IMR-90 (cell line): ENCODE measurements around the gene NETO2. TPM values are rescaled to one million over a fixed set of nuclear protein-coding genes. Genes with fewer than 3 reads are reported as not detected.

Experiments used
- ATAC-seq: fragments of 200-7000 bp; cut with Tn5 transposase; 2 replicates; pipeline ENCODE4 v1.9.1; 2020; ENCODE audit warnings: low read depth, mild to moderate bottlenecking, moderate library complexity
- BruUV-seq: library from RNA; stranded (reverse); fragments of 400-500 nt; replicated peaks from 2 replicates; lab custom pipeline; 2021; lab: Mats Ljungman, UMichigan
- CTCF ChIA-PET: fragments of 300-600 bp; formaldehyde crosslinking; extraction: SDS; loops from one replicate; lab custom pipeline; 2021; ENCODE audit warnings: antibody characterized with exemption; lab: Yijun Ruan, JAX
- POLR2A ChIA-PET: fragments of 300-600 bp; sonication (Branson Sonifier 250); formaldehyde crosslinking; loops from one replicate; lab custom pipeline; 2022; ENCODE audit warnings: antibody characterized with exemption; ENCODE audit not compliant: unreplicated experiment; lab: Charles Lee
- DNase-seq: peaks from one replicate; pipeline ENCODE4 v3.0.0; 2013
- H2AFZ ChIP-seq: replicated peaks from 2 replicates; pipeline ENCODE3; 2013; ENCODE audit warnings: low read length, mild to moderate bottlenecking; ENCODE audit not compliant: poor library complexity
- H2AK5ac ChIP-seq: 2 replicates; pipeline ENCODE4 v1.6.1; 2013; ENCODE audit warnings: low read depth, low read length, inconsistent platforms
- H2AK9ac ChIP-seq: replicated peaks from 2 replicates; pipeline ENCODE3; 2013; ENCODE audit warnings: mild to moderate bottlenecking, low read depth, low read length, moderate library complexity; ENCODE audit not compliant: poor library complexity
- H2BK120ac ChIP-seq: 2 replicates; pipeline ENCODE4 v1.6.1; 2013; ENCODE audit warnings: low read depth, low read length, inconsistent platforms
- H2BK15ac ChIP-seq: 3 replicates; pipeline ENCODE4 v1.6.1; 2013; ENCODE audit warnings: low read depth, low read length, inconsistent platforms
- H2BK20ac ChIP-seq: 2 replicates; pipeline ENCODE4 v1.6.1; 2013; ENCODE audit warnings: low read depth, mild to moderate bottlenecking, inconsistent platforms, low read length, moderate library complexity
- H2BK5ac ChIP-seq: 2 replicates; pipeline ENCODE4 v1.6.1; 2013; ENCODE audit warnings: mild to moderate bottlenecking, low read depth, low read length, inconsistent platforms; ENCODE audit not compliant: poor library complexity, severe bottlenecking
- H3K14ac ChIP-seq: replicated peaks from 2 replicates; pipeline ENCODE4 v1.6.1; 2013; ENCODE audit warnings: low read depth, low read length, inconsistent platforms
- H3K18ac ChIP-seq: 2 replicates; pipeline ENCODE4 v1.6.1; 2013; ENCODE audit warnings: low read depth, low read length, control low read depth
- H3K23ac ChIP-seq: 2 replicates; pipeline ENCODE4 v1.6.1; 2013; ENCODE audit warnings: low read depth, low read length, inconsistent platforms
- H3K27ac ChIP-seq: 2 replicates; pipeline ENCODE4 v1.5.1; 2013; ENCODE audit warnings: mild to moderate bottlenecking, control low read depth, low read length; ENCODE audit not compliant: insufficient read depth
- H3K27me3 ChIP-seq: 2 replicates; pipeline ENCODE4 v1.6.1; 2013; ENCODE audit warnings: low read length; ENCODE audit not compliant: control insufficient read depth, insufficient read depth
- H3K36me3 ChIP-seq: 2 replicates; pipeline ENCODE4 v1.6.1; 2013; ENCODE audit warnings: low read length, mixed read lengths; ENCODE audit not compliant: control insufficient read depth, insufficient read depth
- H3K4ac ChIP-seq: 2 replicates; pipeline ENCODE4 v1.6.1; 2013; ENCODE audit warnings: low read depth, low read length, inconsistent platforms
- H3K4me1 ChIP-seq: 2 replicates; pipeline ENCODE4 v1.6.1; 2013; ENCODE audit warnings: low read length, mixed read lengths; ENCODE audit not compliant: control insufficient read depth, insufficient read depth
- H3K4me2 ChIP-seq: 2 replicates; pipeline ENCODE4 v1.6.1; 2013; ENCODE audit warnings: low read depth, mild to moderate bottlenecking, control low read depth, low read length, moderate library complexity
- H3K4me3 ChIP-seq: 2 replicates; pipeline ENCODE4 v1.5.1; 2013; ENCODE audit warnings: low read depth, mild to moderate bottlenecking, control low read depth, low read length, moderate library complexity; ENCODE audit not compliant: insufficient read depth
- H3K56ac ChIP-seq: 2 replicates; pipeline ENCODE4 v1.6.1; 2013; ENCODE audit warnings: low read length, inconsistent platforms; ENCODE audit not compliant: insufficient read depth; ENCODE audit errors: extremely low read depth
- H3K79me1 ChIP-seq, 2 experiments: 2 replicates each; pipeline ENCODE4 v1.6.1; 2013; ENCODE audit warnings: low read length in 2 of 2, inconsistent platforms in 1 of 2, low read depth in 1 of 2
- H3K9ac ChIP-seq: 2 replicates; pipeline ENCODE4 v1.6.1; 2013; ENCODE audit warnings: low read depth, low read length, control low read depth
- H3K9me1 ChIP-seq: 2 replicates; pipeline ENCODE4 v1.6.1; 2013; ENCODE audit warnings: low read length, inconsistent platforms; ENCODE audit not compliant: insufficient read depth
- H3K9me3 ChIP-seq: 2 replicates; pipeline ENCODE4 v1.6.1; 2013; ENCODE audit warnings: low read length; ENCODE audit not compliant: control insufficient read depth, insufficient read depth
- H4K20me1 ChIP-seq: 2 replicates; pipeline ENCODE4 v1.6.1; 2013; ENCODE audit warnings: low read length, inconsistent platforms; ENCODE audit not compliant: insufficient read depth
- H4K5ac ChIP-seq: 2 replicates; pipeline ENCODE4 v1.6.1; 2013; ENCODE audit warnings: mild to moderate bottlenecking, low read depth, low read length, control low read depth
- H4K8ac ChIP-seq, 2 experiments: 2 replicates each; pipeline ENCODE4 v1.6.1; 2013; ENCODE audit warnings: low read depth in 2 of 2, low read length in 2 of 2, control low read depth in 1 of 2, inconsistent platforms in 1 of 2
- H4K91ac ChIP-seq: 2 replicates; pipeline ENCODE4 v1.6.1; 2013; ENCODE audit warnings: low read depth, low read length, inconsistent platforms; ENCODE audit not compliant: insufficient read depth
- BHLHE40 ChIP-seq: fragments of 150-350 bp; IDR thresholded peaks from 2 replicates; pipeline ENCODE4 v1.6.1; 2016; ENCODE audit warnings: mild to moderate bottlenecking, low read depth, low read length
- CEBPB ChIP-seq: IDR thresholded peaks from 2 replicates; pipeline ENCODE4 v1.6.1; 2012; ENCODE audit warnings: low read depth, low read length, improper control_type of control experiment
- CHD1 ChIP-seq: IDR thresholded peaks from 2 replicates; pipeline ENCODE4 v1.6.1; 2012; ENCODE audit warnings: low read depth, low read length, improper control_type of control experiment
- FOS ChIP-seq: fragments of 150-350 bp; IDR thresholded peaks from 2 replicates; pipeline ENCODE4 v1.6.1; 2016; ENCODE audit warnings: low read depth, low read length
- MAFK ChIP-seq: IDR thresholded peaks from 2 replicates; pipeline ENCODE4 v1.6.1; 2012; ENCODE audit warnings: low read depth, low read length, improper control_type of control experiment
- MAZ ChIP-seq: IDR thresholded peaks from 2 replicates; pipeline ENCODE4 v1.6.1; 2012; ENCODE audit warnings: low read depth, mild to moderate bottlenecking, low read length, improper control_type of control experiment, moderate library complexity, borderline replicate concordance
- MXI1 ChIP-seq: IDR thresholded peaks from 2 replicates; pipeline ENCODE4 v1.6.1; 2012; ENCODE audit warnings: low read depth, mild to moderate bottlenecking, low read length, moderate library complexity, borderline replicate concordance
- NFE2L2 ChIP-seq: fragments of 150-350 bp; IDR thresholded peaks from 2 replicates; pipeline ENCODE4 v1.6.1; 2016; ENCODE audit warnings: low read depth, mild to moderate bottlenecking, low read length
- POLR2A ChIP-seq: IDR thresholded peaks from 2 replicates; pipeline ENCODE4 v1.6.1; 2012; ENCODE audit warnings: mild to moderate bottlenecking, low read depth, low read length
- RAD21 ChIP-seq: IDR thresholded peaks from 2 replicates; pipeline ENCODE4 v1.6.1; 2012; ENCODE audit warnings: low read length, improper control_type of control experiment
- RCOR1 ChIP-seq: IDR thresholded peaks from 2 replicates; pipeline ENCODE4 v1.6.1; 2012; ENCODE audit warnings: mild to moderate bottlenecking, low read length, improper control_type of control experiment; ENCODE audit not compliant: insufficient replicate concordance
- RFX5 ChIP-seq: IDR thresholded peaks from 2 replicates; pipeline ENCODE4 v1.8.0; 2012; ENCODE audit warnings: low read depth, mild to moderate bottlenecking, low read length, moderate library complexity
- SMC3 ChIP-seq: fragments of 150-350 bp; IDR thresholded peaks from 2 replicates; pipeline ENCODE4 v1.6.1; 2016; ENCODE audit warnings: low read depth, mild to moderate bottlenecking, antibody characterized with exemption, low read length, moderate library complexity
- WGBS, 2 experiments: methylation state at CpG; one replicate each; pipeline versions ENCODE4 v1.1.5 to v1.1.7; 2013; ENCODE audit warnings: missing lambda C conversion rate in 2 of 2; ENCODE audit not compliant: insufficient read length in 1 of 2; ENCODE audit errors: extremely low coverage in 2 of 2; 5-methylcytosine and 5-hydroxymethylcytosine counted together
- dilution Hi-C: fragments of 300-500 bp; cut with HindIII; formaldehyde crosslinking; loops from one replicate; pipeline ENCODE4 v1.14.3; 2018; ENCODE audit warnings: low sequenced_read_pairs; ENCODE audit not compliant: unreplicated experiment
- in situ Hi-C: fragments of 300-500 bp; cut with MboI; formaldehyde crosslinking; loops from 3 replicates; pipeline ENCODE4 v1.14.3; 2019; ENCODE audit warnings: low sequenced_read_pairs, inconsistent platforms, mixed read lengths
- intact Hi-C: fragments of 100-400 bp; cut with micrococcal nuclease; formaldehyde crosslinking; loops from 2 replicates; pipeline ENCODE4 v1.10.0; 2022
- polyA plus RNA-seq, 3 experiments: library from polyadenylated mRNA; depleted of rRNA; stranded (reverse); fragments of >200 nt; gene quantifications; 2 replicates each; pipeline ENCODE4 v1.2.3, GENCODE V29; 2012; ENCODE audit warnings: low replicate concordance in 1 of 3
- total RNA-seq: library from RNA; depleted of rRNA; stranded (reverse); fragments of >200 nt; gene quantifications from 2 replicates; pipeline ENCODE4 v1.2.3, GENCODE V29; 2012
- TF ChIP-seq, protein P1 (sequence below): conservative IDR thresholded peaks from 2 replicates; pipeline ENCODE4 v1.5.1; 2012; ENCODE audit warnings: mild to moderate bottlenecking, low read depth, low read length, improper control_type of control experiment
- TF ChIP-seq, protein P2 (sequence below): fragments of 150-350 bp; IDR thresholded peaks from 2 replicates; pipeline ENCODE4 v1.6.1; 2016; ENCODE audit warnings: low read depth, mild to moderate bottlenecking, low read length, moderate library complexity, borderline replicate concordance
- TF ChIP-seq, protein P3 (sequence below): fragments of 150-350 bp; IDR thresholded peaks from 2 replicates; pipeline ENCODE4 v1.6.1; 2017; ENCODE audit warnings: mild to moderate bottlenecking, antibody characterized with exemption, low read length, low read depth

NETO2 gene
- total and polyA plus RNA-seq, 2 of the 4 experiments (the other 2 are of a cell fraction) = 38.5 to 39.3 TPM

DNA sequence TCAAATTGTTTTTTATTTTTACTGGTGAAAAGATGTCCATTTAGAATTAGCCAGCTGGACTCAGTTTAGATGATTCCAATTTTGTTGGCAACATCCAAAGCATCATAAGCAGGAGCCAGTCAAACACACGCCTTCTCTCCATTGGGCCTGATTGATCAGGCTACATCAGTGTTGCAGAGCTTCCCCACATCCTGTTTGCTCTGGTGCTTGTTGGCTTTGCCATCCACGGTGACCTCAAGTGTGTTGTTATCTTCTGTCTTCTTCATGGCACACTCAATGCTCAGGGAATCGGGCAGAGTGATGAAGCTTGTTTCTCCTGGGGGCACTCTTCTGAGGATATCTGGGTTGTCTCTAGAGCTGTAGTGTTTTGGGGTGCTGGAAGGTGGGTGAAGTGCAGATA lies 6.3 kb upstream of the NETO2 start:
- H2BK20ac ChIP-seq = no peak overlapping the region
- H3K4ac ChIP-seq = no peak overlapping the region
- no peak overlapping the region for H2AFZ ChIP-seq
- no peaks in the 10 kb centered on the region for H3K4me1 ChIP-seq
- no peaks in the 10 kb centered on the region for H3K27me3 ChIP-seq
- no peak overlapping the region for H4K5ac ChIP-seq
- H3K14ac ChIP-seq = no peak overlapping the region
- POLR2A ChIA-PET = no interaction called here
- no peaks in the 10 kb centered on the region for H4K20me1 ChIP-seq
- no peak overlapping the region for H3K4me3 ChIP-seq
- H3K23ac ChIP-seq = no peak overlapping the region
- dilution Hi-C loops = no loop called here
- H2BK120ac ChIP-seq = no peak overlapping the region
- no peak overlapping the region for H4K8ac ChIP-seq
- TF ChIP-seq MAFK = no peak
- no peak for TF ChIP-seq CEBPB
- no peak for TF ChIP-seq RCOR1
- no peak for TF ChIP-seq SMC3
- TF ChIP-seq FOS = no peak
- no peak for TF ChIP-seq RFX5
- TF ChIP-seq RAD21 = no peak
- TF ChIP-seq BHLHE40 = no peak
- no peak for TF ChIP-seq MXI1
- no peak for TF ChIP-seq NFE2L2
- no peak for TF ChIP-seq POLR2A
- TF ChIP-seq CHD1 = no peak
- no peak for TF ChIP-seq MAZ
- TF ChIP-seq, protein P1, sequence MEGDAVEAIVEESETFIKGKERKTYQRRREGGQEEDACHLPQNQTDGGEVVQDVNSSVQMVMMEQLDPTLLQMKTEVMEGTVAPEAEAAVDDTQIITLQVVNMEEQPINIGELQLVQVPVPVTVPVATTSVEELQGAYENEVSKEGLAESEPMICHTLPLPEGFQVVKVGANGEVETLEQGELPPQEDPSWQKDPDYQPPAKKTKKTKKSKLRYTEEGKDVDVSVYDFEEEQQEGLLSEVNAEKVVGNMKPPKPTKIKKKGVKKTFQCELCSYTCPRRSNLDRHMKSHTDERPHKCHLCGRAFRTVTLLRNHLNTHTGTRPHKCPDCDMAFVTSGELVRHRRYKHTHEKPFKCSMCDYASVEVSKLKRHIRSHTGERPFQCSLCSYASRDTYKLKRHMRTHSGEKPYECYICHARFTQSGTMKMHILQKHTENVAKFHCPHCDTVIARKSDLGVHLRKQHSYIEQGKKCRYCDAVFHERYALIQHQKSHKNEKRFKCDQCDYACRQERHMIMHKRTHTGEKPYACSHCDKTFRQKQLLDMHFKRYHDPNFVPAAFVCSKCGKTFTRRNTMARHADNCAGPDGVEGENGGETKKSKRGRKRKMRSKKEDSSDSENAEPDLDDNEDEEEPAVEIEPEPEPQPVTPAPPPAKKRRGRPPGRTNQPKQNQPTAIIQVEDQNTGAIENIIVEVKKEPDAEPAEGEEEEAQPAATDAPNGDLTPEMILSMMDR = no peak
- TF ChIP-seq, protein P2, sequence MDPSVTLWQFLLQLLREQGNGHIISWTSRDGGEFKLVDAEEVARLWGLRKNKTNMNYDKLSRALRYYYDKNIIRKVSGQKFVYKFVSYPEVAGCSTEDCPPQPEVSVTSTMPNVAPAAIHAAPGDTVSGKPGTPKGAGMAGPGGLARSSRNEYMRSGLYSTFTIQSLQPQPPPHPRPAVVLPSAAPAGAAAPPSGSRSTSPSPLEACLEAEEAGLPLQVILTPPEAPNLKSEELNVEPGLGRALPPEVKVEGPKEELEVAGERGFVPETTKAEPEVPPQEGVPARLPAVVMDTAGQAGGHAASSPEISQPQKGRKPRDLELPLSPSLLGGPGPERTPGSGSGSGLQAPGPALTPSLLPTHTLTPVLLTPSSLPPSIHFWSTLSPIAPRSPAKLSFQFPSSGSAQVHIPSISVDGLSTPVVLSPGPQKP = no peak
- TF ChIP-seq, protein P3, sequence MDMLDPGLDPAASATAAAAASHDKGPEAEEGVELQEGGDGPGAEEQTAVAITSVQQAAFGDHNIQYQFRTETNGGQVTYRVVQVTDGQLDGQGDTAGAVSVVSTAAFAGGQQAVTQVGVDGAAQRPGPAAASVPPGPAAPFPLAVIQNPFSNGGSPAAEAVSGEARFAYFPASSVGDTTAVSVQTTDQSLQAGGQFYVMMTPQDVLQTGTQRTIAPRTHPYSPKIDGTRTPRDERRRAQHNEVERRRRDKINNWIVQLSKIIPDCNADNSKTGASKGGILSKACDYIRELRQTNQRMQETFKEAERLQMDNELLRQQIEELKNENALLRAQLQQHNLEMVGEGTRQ = no peak
- H3K18ac ChIP-seq = no peak overlapping the region
- ATAC-seq (no peak), DNase-seq (no peak)
- CTCF ChIA-PET = interaction anchor here (1.9 kb wide), 1 partner anchor 8 kb away, joined by 9 read pairs; no protein-coding TSS in a partner anchor
- H4K91ac ChIP-seq = no peak overlapping the region
- WGBS, 2 experiments = 100% methylated on average over 1 of the region's 3 CpGs; no CpG with 5 or more reads in 1 of the 2 experiments
- H3K27ac ChIP-seq = no peak overlapping the region
- H3K56ac ChIP-seq = no peak overlapping the region
- H3K9me1 ChIP-seq = no peaks in the 10 kb centered on the region
- H2BK5ac ChIP-seq = no peak overlapping the region
- no peak overlapping the region for H3K4me2 ChIP-seq
- H3K36me3 ChIP-seq = no peaks in the 10 kb centered on the region
- intact Hi-C loops = no loop called here
- H3K79me1 ChIP-seq = no peaks in the 10 kb centered on the region
- no TSS peak for BruUV-seq
- in situ Hi-C loops = loop anchor here (25.0 kb wide), 1 partner anchor 512 kb away; no protein-coding TSS in a partner anchor
- H3K9ac ChIP-seq = no peak overlapping the region
- no peak overlapping the region for H2BK15ac ChIP-seq
- no peaks in the 10 kb centered on the region for H3K9me3 ChIP-seq
- H2AK5ac ChIP-seq = no peak overlapping the region
- peak overlapping the region; percentile 48 for H2AK9ac ChIP-seq
